HepG2 (cell line): Measurements from ENCODE around the gene CCN6. TPM values are rescaled to one million over a fixed set of nuclear protein-coding genes. Genes with fewer than 3 reads are reported as not detected.

ENCODE experiments used
- ADNP ChIP-seq: sonication (generic); formaldehyde crosslinking; IDR thresholded peaks from 2 replicates; pipeline ENCODE4 v1.4.0; 2020; ENCODE audit warnings: missing genetic modification reagents
- EP300 ChIP-seq, 3 experiments: sonication (generic) in 1 of 3; formaldehyde crosslinking in 1 of 3; IDR thresholded peaks; 2 replicates each; pipeline versions ENCODE4 v1.5.1 to v1.6.1; 2011 to 2020; ENCODE audit warnings: low read depth in 2 of 3, low read length in 2 of 3, borderline replicate concordance in 1 of 3, improper control_type of control experiment in 1 of 3, mild to moderate bottlenecking in 1 of 3, missing genetic modification reagents in 1 of 3, moderate library complexity in 1 of 3
- FOXA3 ChIP-seq: IDR thresholded peaks from 2 replicates; pipeline ENCODE4 v1.6.1; 2016; ENCODE audit warnings: missing genetic modification reagents, missing compliant biosample characterization
- HNRNPL ChIP-seq: fragments of 200-400 bp; formaldehyde crosslinking; IDR thresholded peaks from 2 replicates; pipeline ENCODE4 v1.6.1; 2017; ENCODE audit warnings: mild to moderate bottlenecking, low read depth, low read length
- ISL2 ChIP-seq: sonication (generic); formaldehyde crosslinking; IDR thresholded peaks from 2 replicates; pipeline ENCODE4 v1.5.0; 2020; ENCODE audit warnings: missing genetic modification reagents
- KLF15 ChIP-seq: sonication (generic); formaldehyde crosslinking; IDR thresholded peaks from 2 replicates; pipeline ENCODE4 v1.8.1; 2023; ENCODE audit warnings: borderline replicate concordance, mild to moderate bottlenecking, inconsistent platforms, missing genetic modification reagents, mixed read lengths
- MED1 ChIP-seq: sonication (generic); formaldehyde crosslinking; IDR thresholded peaks from 2 replicates; pipeline ENCODE4 v1.4.0; 2020; ENCODE audit warnings: missing genetic modification reagents
- NR1H2 ChIP-seq: sonication (generic); formaldehyde crosslinking; IDR thresholded peaks from 2 replicates; pipeline ENCODE4 v1.8.1; 2022; ENCODE audit warnings: low read depth, missing genetic modification reagents, borderline replicate concordance
- PAF1 ChIP-seq: IDR thresholded peaks from 2 replicates; pipeline ENCODE4 v1.6.1; 2016; ENCODE audit warnings: missing genetic modification reagents, missing compliant biosample characterization
- RAD51 ChIP-seq: fragments of 450-650 bp; IDR thresholded peaks from 2 replicates; pipeline ENCODE4 v1.6.1; 2016; ENCODE audit warnings: borderline replicate concordance
- RFX5 ChIP-seq: IDR thresholded peaks from 2 replicates; pipeline ENCODE4 v1.6.1; 2011; ENCODE audit warnings: low read depth, low read length, improper control_type of control experiment
- SPEN ChIP-seq: sonication (generic); formaldehyde crosslinking; IDR thresholded peaks from 2 replicates; pipeline ENCODE4 v1.5.1; 2020; ENCODE audit warnings: low read depth, mild to moderate bottlenecking, missing genetic modification reagents
- STAT5B ChIP-seq: sonication (generic); formaldehyde crosslinking; IDR thresholded peaks from 2 replicates; pipeline ENCODE4 v1.4.0; 2020; ENCODE audit warnings: missing genetic modification reagents
- TCF12 ChIP-seq, 2 experiments: fragments of 450-650 bp in 1 of 2; sonication (generic) in 1 of 2; formaldehyde crosslinking in 1 of 2; IDR thresholded peaks; 2 replicates each; pipeline versions ENCODE4 v1.6.1 to v1.8.0; 2017 to 2022; ENCODE audit warnings: antibody characterized with exemption in 1 of 2, mild to moderate bottlenecking in 1 of 2, missing genetic modification reagents in 1 of 2, moderate library complexity in 1 of 2
- ZBTB14 ChIP-seq: sonication (generic); formaldehyde crosslinking; IDR thresholded peaks from 2 replicates; pipeline ENCODE4 v1.4.0; 2020; ENCODE audit warnings: missing genetic modification reagents
- ZFP37 ChIP-seq: sonication (generic); formaldehyde crosslinking; IDR thresholded peaks from 2 replicates; pipeline ENCODE4 v1.4.0; 2020; ENCODE audit warnings: missing genetic modification reagents, borderline replicate concordance
- ZNF101 ChIP-seq: sonication (generic); formaldehyde crosslinking; IDR thresholded peaks from 2 replicates; pipeline ENCODE4 v1.4.0; 2020; ENCODE audit warnings: mild to moderate bottlenecking, low read depth, missing genetic modification reagents, borderline replicate concordance
- ZNF333 ChIP-seq: sonication (generic); formaldehyde crosslinking; IDR thresholded peaks from 2 replicates; pipeline ENCODE4 v1.4.0; 2020; ENCODE audit warnings: mild to moderate bottlenecking, missing genetic modification reagents, borderline replicate concordance
- ZNF432 ChIP-seq: sonication (generic); formaldehyde crosslinking; IDR thresholded peaks from 2 replicates; pipeline ENCODE4 v1.5.0; 2020; ENCODE audit warnings: missing genetic modification reagents, mild to moderate bottlenecking, borderline replicate concordance
- ZNF564 ChIP-seq: sonication (generic); formaldehyde crosslinking; IDR thresholded peaks from 2 replicates; pipeline ENCODE4 v1.8.1; 2023; ENCODE audit warnings: mild to moderate bottlenecking, missing genetic modification reagents
- ZNF589 ChIP-seq: sonication (generic); formaldehyde crosslinking; conservative IDR thresholded peaks from 2 replicates; pipeline ENCODE4 v1.8.0; 2022; ENCODE audit warnings: mild to moderate bottlenecking, moderate library complexity, missing genetic modification reagents
- polyA plus RNA-seq, 8 experiments: library from polyadenylated mRNA; depleted of rRNA in 3 of 8; stranded (reverse) in 7 of 8; unstranded in 1 of 8; fragments of >200 nt; fragmentation: Illumina TruSeq in 4 of 8; extraction: Trizol in 4 of 8; gene quantifications; 2 replicates each; pipeline versions ENCODE4 v1.2.1 to v1.2.3, GENCODE V29; 2011 to 2016; ENCODE audit warnings: low read depth in 4 of 8, missing spikeins in 1 of 8, mixed read lengths in 1 of 8; ENCODE audit not compliant: insufficient read depth in 1 of 8
- total RNA-seq, 5 experiments: library from RNA; depleted of rRNA; stranded (reverse); fragments of >200 nt; fragmentation: Illumina TruSeq; extraction: Trizol; gene quantifications; 2 replicates each; pipeline ENCODE4 v1.2.3, GENCODE V29; 2016; ENCODE audit warnings: low read depth in 1 of 5
- TF ChIP-seq, protein P1 (sequence below): sonication (generic); formaldehyde crosslinking; IDR thresholded peaks from 2 replicates; pipeline ENCODE4 v1.4.0; 2020; ENCODE audit warnings: missing genetic modification reagents, borderline replicate concordance

Gene CCN6
- total and polyA plus RNA-seq, 2 of the 13 experiments (the other 11 are each of a cell fraction or from before 2014, with no cell fraction given), result not detected

DNA sequence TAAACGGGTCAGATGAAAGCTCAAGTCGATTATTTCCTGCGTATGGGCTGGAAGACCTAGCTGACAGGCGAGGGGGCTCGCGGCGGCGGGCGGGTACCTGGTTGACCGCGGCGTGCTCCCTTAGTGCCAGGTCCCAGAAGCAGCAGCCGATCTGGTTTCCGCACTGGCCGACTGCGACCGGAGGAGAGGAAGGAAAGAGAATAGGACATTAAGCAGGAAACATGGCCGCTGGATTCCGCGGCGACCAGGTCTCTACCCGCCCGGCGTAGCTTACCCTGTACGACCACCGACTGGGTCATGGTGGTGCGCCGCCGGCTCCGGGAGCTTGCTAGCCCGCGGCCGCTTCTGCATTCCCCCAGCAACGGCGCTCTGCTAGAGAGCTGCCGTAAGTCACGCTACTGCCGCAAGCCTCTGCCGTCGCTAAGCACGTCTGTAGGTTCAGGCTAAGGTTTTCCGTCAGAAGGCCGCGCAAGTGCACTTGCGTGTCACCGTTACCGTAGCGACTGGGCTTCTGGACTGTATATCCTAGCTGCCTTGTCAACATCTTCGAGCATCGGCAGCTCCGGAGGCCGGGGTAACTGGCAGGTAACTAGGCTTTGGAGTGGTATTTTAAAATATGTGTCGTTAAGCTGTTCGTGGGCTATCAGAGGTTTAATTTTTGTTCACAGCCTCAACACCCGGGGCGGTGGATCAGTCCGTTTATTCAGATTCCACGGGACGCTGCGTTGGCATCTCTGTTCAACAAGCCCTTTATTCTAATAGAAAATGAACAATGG, 33.4 kb downstream of the CCN6 start, which contains the start of the genes FAM229B and TUBE1 (continued):
- TF ChIP-seq ZBTB14 (CRISPR knock-in tag) (no peak), ADNP (CRISPR knock-in tag) (no peak), SPEN (CRISPR knock-in tag) (peak; percentile 69), MED1 (CRISPR knock-in tag) (peak; percentile 54), HNRNPL (no peak), RFX5 (peak; percentile 72), ZNF564 (CRISPR knock-in tag) (no peak; the same call in 1 of the 2 replicates), EP300 (IDR thresholded peaks at IDR 0.05; ENCODE audit: low read depth in 2 of 2, low read length in 2 of 2) (no peak), EP300 (CRISPR knock-in tag; IDR thresholded peaks at IDR 0.05; ENCODE audit: borderline replicate concordance) (no peak), TCF12 (IDR thresholded peaks at IDR 0.05) (no peak), TCF12 (CRISPR knock-in tag; IDR thresholded peaks at IDR 0.05) (no peak; the same call in 1 of the 2 replicates), PAF1 (CRISPR knock-in tag) (no peak), ZNF333 (CRISPR knock-in tag) (peak; percentile 97), ZNF589 (CRISPR knock-in tag) (peak; percentile 51; the same call in 1 of the 2 replicates), ZNF432 (CRISPR knock-in tag) (no peak), FOXA3 (CRISPR knock-in tag) (peak; percentile 60; the same call in 1 of the 2 replicates), ISL2 (0 out of 2 replicates have a peak, but pooled peaks have one; percentile 49), ZNF101 (CRISPR knock-in tag) (no peak), STAT5B (CRISPR knock-in tag) (no peak; the same call in 1 of the 2 replicates), RAD51 (no peak), ZFP37 (CRISPR knock-in tag) (no peak), NR1H2 (no peak), KLF15 (CRISPR knock-in tag) (no peak)
- TF ChIP-seq, protein P1, sequence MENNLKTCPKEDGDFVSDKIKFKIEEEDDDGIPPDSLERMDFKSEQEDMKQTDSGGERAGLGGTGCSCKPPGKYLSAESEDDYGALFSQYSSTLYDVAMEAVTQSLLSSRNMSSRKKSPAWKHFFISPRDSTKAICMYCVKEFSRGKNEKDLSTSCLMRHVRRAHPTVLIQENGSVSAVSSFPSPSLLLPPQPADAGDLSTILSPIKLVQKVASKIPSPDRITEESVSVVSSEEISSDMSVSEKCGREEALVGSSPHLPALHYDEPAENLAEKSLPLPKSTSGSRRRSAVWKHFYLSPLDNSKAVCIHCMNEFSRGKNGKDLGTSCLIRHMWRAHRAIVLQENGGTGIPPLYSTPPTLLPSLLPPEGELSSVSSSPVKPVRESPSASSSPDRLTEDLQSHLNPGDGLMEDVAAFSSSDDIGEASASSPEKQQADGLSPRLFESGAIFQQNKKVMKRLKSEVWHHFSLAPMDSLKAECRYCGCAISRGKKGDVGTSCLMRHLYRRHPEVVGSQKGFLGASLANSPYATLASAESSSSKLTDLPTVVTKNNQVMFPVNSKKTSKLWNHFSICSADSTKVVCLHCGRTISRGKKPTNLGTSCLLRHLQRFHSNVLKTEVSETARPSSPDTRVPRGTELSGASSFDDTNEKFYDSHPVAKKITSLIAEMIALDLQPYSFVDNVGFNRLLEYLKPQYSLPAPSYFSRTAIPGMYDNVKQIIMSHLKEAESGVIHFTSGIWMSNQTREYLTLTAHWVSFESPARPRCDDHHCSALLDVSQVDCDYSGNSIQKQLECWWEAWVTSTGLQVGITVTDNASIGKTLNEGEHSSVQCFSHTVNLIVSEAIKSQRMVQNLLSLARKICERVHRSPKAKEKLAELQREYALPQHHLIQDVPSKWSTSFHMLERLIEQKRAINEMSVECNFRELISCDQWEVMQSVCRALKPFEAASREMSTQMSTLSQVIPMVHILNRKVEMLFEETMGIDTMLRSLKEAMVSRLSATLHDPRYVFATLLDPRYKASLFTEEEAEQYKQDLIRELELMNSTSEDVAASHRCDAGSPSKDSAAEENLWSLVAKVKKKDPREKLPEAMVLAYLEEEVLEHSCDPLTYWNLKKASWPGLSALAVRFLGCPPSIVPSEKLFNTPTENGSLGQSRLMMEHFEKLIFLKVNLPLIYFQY (CRISPR knock-in tag), result 0 out of 2 replicates have a peak, but pooled peaks have one; percentile 78
